GM12891 (cell line): ENCODE results near the gene SLC12A7.

Experiments used
- DNase-seq: peaks from one replicate; pipeline ENCODE4 v3.0.0; 2011; ENCODE audit warnings: low spot score; ENCODE audit not compliant: insufficient read length
- FAIRE-seq: peaks from 2 replicates; lab custom pipeline; 2011; peaks lifted over from hg19 to GRCh38; lab: Jason Lieb, UNC
- PAX5 ChIP-seq: IDR thresholded peaks from 2 replicates; pipeline ENCODE4 v1.6.1; 2011; ENCODE audit warnings: low read length, moderate library complexity, mild to moderate bottlenecking; ENCODE audit not compliant: insufficient read depth, severe bottlenecking
- POLR2A ChIP-seq: IDR thresholded peaks from 2 replicates; pipeline ENCODE4 v1.6.1; 2011; ENCODE audit warnings: low read depth, low read length, control low read depth
- POLR2AphosphoS5 ChIP-seq: IDR thresholded peaks from 2 replicates; pipeline ENCODE4 v1.6.1; 2011; ENCODE audit warnings: low read depth, low read length, control low read depth
- POU2F2 ChIP-seq: IDR thresholded peaks from 2 replicates; pipeline ENCODE4 v1.6.1; 2011; ENCODE audit warnings: low read depth, mild to moderate bottlenecking, control low read depth, low read length, moderate library complexity
- SPI1 ChIP-seq: IDR thresholded peaks from 2 replicates; pipeline ENCODE4 v1.6.1; 2011; ENCODE audit warnings: low read depth, low read length, control low read depth
- TAF1 ChIP-seq: IDR thresholded peaks from 2 replicates; pipeline ENCODE4 v1.6.1; 2011; ENCODE audit warnings: low read depth, low read length, control low read depth

The SLC12A7 gene

DNA sequence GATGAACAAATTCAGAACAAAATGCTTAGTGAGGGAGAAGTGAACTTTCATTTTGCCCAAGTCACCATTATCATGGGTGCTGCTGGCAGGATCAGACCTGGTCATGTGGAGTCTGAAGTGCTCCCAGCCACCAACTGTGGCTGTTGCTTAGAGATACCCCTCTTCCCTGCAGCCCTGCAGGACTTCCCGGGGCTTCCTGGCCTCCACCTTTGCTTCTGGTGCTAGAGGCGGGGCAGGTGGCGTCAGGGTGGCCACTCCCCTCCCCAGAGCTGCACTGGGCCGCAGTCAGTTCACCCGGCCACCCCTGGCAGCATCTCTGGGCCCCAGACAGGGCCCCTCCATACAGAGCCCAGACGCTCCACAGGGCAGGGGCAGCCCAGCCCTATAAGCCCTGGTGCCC is 30.0 kb upstream of the SLC12A7 start:
- DNase-seq (no peak), FAIRE-seq (no peak)
- no peak for TF ChIP-seq POU2F2
- TF ChIP-seq POLR2AphosphoS5 = no peak
- TF ChIP-seq SPI1 = no peak
- TF ChIP-seq PAX5 = no peak
- TF ChIP-seq TAF1 = no peak
- no peak for TF ChIP-seq POLR2A

DNA sequence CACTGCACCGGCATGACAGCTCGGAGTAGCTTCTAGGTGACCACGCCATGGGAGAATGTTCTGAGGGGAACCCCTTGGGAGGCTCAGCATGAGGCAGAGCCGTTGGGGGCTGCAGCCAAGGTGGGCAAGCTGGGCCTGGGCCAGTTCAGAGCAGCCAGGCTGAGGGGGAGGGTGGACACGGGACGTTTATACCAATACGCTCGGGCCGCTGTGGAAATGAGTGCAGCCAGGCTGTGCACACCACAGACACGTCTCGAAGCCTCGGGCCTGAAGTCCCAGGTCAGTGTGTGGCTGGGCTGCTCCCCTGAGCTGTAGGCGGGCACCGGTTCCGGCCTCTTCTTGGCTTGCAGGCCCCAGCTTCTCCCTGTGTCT is 28.9 kb upstream of the SLC12A7 start:
- no peak for DNase-seq
- FAIRE-seq = no peak
- TF ChIP-seq PAX5 (no peak), POU2F2 (no peak)

DNA sequence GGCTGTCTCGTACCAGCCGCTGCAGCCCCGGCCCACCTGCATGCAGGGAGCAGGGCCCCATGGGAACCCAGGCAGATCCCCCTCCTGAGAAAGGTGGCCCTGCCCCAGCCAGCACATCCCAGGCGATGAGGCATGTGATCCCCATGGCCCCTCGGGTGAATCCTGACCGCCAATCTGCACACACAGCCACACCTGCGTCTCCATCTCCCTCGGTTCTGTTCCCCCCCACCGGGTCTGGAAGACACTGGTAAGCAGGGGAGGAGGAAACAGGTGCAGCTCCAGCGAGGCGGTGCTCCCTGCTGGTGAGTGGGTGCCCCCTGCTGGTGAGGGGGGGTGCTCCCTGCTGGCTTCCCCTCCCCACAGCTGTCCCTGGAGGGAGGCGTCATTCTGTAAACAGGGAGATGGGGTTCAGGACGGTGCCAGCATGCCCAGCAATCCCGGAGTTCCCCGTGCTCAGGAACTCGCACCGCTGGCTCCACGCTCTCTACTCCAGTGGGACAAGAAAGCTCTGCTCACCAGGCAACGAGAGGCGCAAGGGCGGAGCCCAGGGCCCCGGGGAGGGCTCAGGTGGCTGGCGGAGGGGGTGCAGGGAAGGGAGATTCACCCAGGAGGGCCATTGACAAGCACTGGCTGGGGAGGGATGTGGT is 28.4 kb upstream of the SLC12A7 start:
- no peak for FAIRE-seq
- DNase-seq = peak; percentile 75
- TF ChIP-seq POLR2AphosphoS5 (no peak), SPI1 (no peak), POU2F2 (no peak), TAF1 (no peak), PAX5 (no peak), POLR2A (no peak)

DNA sequence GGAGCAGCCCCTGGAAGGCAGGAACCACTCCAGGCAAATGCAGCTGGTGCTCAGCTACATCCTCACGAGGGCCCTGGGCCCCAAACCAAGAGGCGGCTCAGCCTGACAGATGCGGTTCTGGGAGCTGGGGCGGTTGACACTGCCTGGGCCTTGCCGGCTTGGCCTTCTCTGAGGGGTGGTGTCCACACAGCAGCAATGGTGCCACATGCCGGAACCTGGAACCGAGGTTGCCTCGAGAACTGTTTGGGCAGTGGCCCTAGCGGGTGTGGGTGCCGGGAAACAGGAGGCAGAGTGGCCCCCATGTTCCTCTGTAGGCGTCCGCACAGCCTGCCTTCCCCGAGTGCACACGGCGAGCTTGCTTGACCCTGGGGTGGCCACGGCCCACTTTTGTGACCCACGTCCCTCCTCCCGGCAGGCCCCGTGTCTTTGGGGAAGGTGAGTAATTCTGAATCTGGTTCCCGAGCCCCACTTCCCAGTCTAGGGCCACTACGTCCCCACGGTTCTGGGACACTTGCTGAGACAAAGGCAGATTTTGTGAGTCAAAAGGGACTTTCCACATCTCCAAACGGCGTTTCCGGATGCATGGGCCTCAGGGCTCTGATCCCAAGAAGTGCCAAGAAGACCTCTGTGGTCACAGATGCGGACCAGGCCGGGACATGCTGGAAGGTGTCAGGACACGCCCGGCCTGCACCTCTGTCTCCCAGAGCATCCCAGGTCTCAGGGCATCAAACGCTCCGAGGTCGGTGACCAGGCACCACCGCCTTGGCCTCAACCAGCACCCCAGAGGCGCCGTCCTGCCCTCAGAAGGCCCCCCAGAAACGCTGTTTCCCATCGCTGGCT is 27.7 kb upstream of the SLC12A7 start:
- no peak for TF ChIP-seq SPI1
- TF ChIP-seq POLR2AphosphoS5 = no peak
- no peak for TF ChIP-seq PAX5
- no peak for TF ChIP-seq POLR2A
- TF ChIP-seq TAF1 = no peak
- no peak for TF ChIP-seq POU2F2
- DNase-seq = no peak
- no peak for FAIRE-seq

DNA sequence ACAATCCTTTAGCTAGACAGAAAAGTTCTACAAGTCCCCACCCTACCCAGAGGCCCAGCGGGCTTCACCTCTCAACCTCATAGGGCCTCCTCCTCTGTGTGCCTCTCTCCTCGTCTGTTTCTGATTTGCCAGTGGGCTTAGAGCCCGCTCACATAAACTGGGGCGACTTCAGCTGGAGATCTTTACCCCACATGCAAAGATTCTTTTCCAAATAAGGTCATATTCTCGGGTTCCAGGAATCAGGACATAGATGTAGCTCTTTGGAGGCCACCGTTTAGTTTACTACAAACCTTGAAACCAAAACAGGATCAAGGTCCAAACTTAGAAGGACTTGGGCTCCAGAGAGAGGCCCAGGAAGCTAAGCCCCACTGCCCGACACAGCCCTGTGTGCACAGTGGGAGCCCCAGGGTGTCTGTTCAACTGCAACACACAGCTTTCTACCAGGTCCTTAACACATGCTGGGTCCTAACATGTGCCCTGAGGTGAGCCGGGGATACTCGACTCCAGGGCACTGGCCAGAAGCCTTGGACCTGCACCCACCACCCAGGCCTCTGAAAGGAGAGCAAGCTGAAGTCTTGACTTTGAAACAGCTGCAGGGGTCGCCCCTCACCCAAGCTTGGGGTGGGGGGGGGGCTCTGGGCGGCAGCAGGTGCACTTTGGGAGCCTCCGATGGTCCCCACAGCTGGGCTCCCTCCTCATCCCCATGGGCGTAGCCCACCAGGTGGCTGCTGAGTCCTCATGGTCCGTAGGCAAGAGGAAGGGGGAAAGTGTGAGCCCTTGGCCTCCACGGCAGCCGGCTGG is 26.8 kb upstream of the SLC12A7 start:
- DNase-seq = no peak
- no peak for FAIRE-seq
- TF ChIP-seq POLR2A (no peak), TAF1 (no peak), PAX5 (no peak)

DNA sequence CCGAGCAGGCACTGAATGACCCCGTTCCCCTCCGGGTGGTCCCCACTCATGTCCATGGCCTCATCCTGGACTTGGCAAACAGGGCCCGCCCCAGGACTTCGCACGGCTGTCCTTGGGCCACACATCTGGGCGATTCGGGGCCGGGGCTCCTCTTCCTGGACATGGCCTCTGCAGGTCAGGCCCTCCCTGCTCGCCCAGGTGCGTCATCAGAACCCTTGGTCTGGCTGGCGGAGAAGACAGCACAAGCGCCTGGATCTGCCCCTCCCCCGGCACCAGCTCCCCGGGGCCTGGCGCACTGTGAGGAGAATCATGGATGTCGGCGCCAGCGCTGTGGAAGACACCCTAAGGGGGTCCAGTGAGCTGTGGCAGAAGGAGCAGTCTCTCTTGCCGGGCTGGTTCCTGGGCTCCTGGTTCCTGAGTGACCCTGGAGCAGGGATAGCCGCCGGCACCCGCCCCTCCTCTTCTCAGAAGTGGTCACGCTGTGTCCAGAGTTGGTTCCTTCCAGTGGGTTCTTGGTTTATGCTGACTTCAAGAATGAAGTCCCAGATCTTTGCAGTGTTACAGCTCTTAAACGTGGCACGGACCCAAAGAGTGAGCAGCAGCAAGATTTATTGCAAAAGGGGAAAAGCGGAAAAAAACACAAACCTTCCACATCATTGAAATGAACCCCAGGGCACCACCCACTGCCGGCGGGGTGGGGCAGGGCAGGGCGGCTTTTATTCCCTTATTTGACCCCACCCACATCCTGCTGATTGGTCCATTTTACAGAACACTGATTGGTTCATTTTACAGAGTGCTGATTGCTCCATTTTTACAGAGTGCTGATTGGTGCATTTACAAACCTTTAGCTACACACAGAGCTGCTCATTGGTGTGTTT is 25.9 kb upstream of the SLC12A7 start:
- FAIRE-seq = no peak
- no peak for DNase-seq
- TF ChIP-seq TAF1 (no peak), POU2F2 (no peak), PAX5 (no peak), POLR2AphosphoS5 (no peak), SPI1 (no peak), POLR2A (no peak)

DNA sequence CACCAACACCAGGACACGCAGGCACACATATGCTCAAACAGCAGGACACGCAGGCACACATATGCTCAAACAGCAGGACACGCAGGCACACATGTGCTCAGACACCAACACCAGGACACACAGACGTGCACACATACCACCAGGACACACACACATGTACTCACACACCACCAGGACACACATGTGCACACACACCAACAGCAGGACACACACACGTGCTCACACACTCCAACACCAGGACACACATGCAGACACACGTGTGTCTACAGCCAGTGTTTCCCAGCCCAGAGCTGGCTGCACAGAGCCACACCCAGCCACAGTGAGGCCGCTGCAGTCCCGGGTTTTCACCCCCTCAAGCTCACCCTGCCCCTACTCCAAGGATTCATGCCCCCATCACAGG is 25.0 kb upstream of the SLC12A7 start:
- peak; percentile 23 for FAIRE-seq
- no peak for TF ChIP-seq POU2F2
- no peak for TF ChIP-seq POLR2AphosphoS5
- no peak for TF ChIP-seq PAX5
- no peak for TF ChIP-seq TAF1
- TF ChIP-seq SPI1 = no peak
- no peak for TF ChIP-seq POLR2A
- DNase-seq = no peak

DNA sequence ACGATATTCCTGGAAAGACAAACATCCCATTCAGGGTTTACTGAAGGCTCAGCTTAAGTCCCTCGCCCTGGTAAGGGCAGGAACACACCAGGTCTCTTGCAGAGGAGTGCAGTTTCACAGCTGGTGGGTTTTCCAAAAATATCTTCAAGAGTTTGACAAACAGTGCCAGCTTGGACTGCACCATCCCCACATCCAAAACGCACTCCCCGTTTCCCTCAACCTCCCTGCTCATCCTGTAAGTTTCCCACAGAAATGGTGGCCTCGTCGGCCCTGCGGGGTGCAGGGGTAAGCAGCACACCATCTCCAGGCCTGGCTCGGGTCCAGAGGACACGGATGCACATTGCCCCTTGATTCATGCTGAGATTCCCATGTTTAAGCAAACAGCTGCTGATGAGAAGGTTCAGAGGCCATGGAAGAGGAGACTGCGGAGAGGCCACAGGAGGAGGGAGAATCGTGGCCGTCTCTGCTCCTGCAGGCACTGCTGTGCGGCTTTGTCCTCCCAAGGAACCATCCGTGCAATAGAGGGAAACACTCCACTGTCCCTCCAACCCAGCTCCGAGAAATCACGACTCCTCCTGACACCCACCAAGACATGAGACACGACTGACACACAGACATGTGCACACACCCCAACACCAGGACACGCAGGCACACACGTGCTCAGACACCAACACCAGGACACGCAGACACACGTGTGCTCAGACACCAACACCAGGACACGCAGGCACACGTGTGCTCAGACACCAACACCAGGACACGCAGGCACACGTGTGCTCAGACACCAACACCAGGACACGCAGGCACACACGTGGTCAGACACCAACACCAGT is 24.0 kb upstream of the SLC12A7 start:
- TF ChIP-seq SPI1 (no peak), POU2F2 (no peak), POLR2A (no peak), TAF1 (no peak), POLR2AphosphoS5 (no peak), PAX5 (no peak)
- FAIRE-seq (no peak), DNase-seq (no peak)
